H1 (cell line): ENCODE measurements around the gene DOK1. TPM values are rescaled to one million over a fixed set of nuclear protein-coding genes. Genes with fewer than 3 reads are reported as not detected.

Experiments
- CTCF ChIA-PET: fragments of 300-600 bp; sonication (Branson Sonifier 250); formaldehyde crosslinking; loops from one replicate; lab custom pipeline; 2021; ENCODE audit not compliant: partially characterized antibody; lab: Charles Lee
- POLR2A ChIA-PET: fragments of 300-600 bp; sonication (Branson Sonifier 250); formaldehyde crosslinking; loops from one replicate; lab custom pipeline; 2021; ENCODE audit warnings: inconsistent platforms; ENCODE audit not compliant: partially characterized antibody; lab: Charles Lee
- DNase-seq, 2 experiments: peaks; one replicate each; pipeline versions ENCODE4 v3.0.0 to v3.0.0-alpha.2; 2010 to 2022; ENCODE audit warnings: low spot score in 2 of 2, low read depth in 1 of 2, mixed read lengths in 1 of 2
- FAIRE-seq: peaks from 2 replicates; lab custom pipeline; 2011; peaks lifted over from hg19 to GRCh38; lab: Jason Lieb, UNC
- H2AFZ ChIP-seq: 2 replicates; pipeline ENCODE4 v1.8.1; 2012; ENCODE audit warnings: low read length, inconsistent platforms
- H2AK5ac ChIP-seq: 2 replicates; pipeline ENCODE4 v1.6.1; 2013; ENCODE audit warnings: low read depth, low read length
- H2BK120ac ChIP-seq: replicated peaks from 2 replicates; pipeline ENCODE3; 2013; ENCODE audit warnings: low read depth, low read length, inconsistent platforms
- H2BK12ac ChIP-seq: 2 replicates; pipeline ENCODE4 v1.6.1; 2013; ENCODE audit warnings: low read depth, low read length
- H2BK15ac ChIP-seq: 2 replicates; pipeline ENCODE4 v1.6.1; 2013; ENCODE audit warnings: low read length
- H2BK20ac ChIP-seq: 2 replicates; pipeline ENCODE4 v1.6.1; 2013; ENCODE audit warnings: low read length
- H2BK5ac ChIP-seq: 2 replicates; pipeline ENCODE4 v1.6.1; 2013; ENCODE audit warnings: low read depth, low read length
- H3K14ac ChIP-seq: 2 replicates; pipeline ENCODE4 v1.6.1; 2013; ENCODE audit warnings: inconsistent platforms; ENCODE audit not compliant: insufficient read length
- H3K18ac ChIP-seq: 2 replicates; pipeline ENCODE4 v1.6.1; 2013; ENCODE audit warnings: low read length; ENCODE audit errors: extremely low read depth
- H3K23ac ChIP-seq: 2 replicates; pipeline ENCODE4 v1.6.1; 2013; ENCODE audit warnings: inconsistent platforms; ENCODE audit not compliant: insufficient read length
- H3K23me2 ChIP-seq: 2 replicates; pipeline ENCODE4 v1.6.1; 2013; ENCODE audit warnings: low read depth, low read length
- H3K27ac ChIP-seq: 2 replicates; pipeline ENCODE4 v1.6.1; 2011; ENCODE audit warnings: low read depth, low read length, inconsistent platforms
- H3K27me3 ChIP-seq, 4 experiments: replicated peaks in 1 of 4; 1 replicate in 1 of 4; 2 replicates in 3 of 4; pipeline versions ENCODE4 v1.6.1 to v1.8.1; 2011 to 2013; ENCODE audit warnings: low read length in 3 of 4, mild to moderate bottlenecking in 3 of 4, inconsistent platforms in 2 of 4, mixed read lengths in 2 of 4, moderate library complexity in 1 of 4; ENCODE audit not compliant: control insufficient read depth in 3 of 4, insufficient read depth in 3 of 4; ENCODE audit errors: extremely low read depth in 1 of 4
- H3K36me3 ChIP-seq, 4 experiments: 2 replicates each; pipeline versions ENCODE4 v1.6.1 to v1.8.1; 2011 to 2013; ENCODE audit warnings: mild to moderate bottlenecking in 4 of 4, low read length in 3 of 4, moderate library complexity in 2 of 4, control low read depth in 1 of 4, inconsistent platforms in 1 of 4; ENCODE audit not compliant: insufficient read depth in 4 of 4, control insufficient read depth in 2 of 4
- H3K4ac ChIP-seq: replicated peaks from 2 replicates; pipeline ENCODE3; 2013; ENCODE audit warnings: low read length, low read depth, mixed read lengths, inconsistent platforms; ENCODE audit not compliant: insufficient read length
- H3K4me1 ChIP-seq, 4 experiments: replicated peaks in 1 of 4; 1 replicate in 1 of 4; 2 replicates in 3 of 4; pipeline versions ENCODE4 v1.6.1 to v1.8.1; 2011 to 2013; ENCODE audit warnings: low read length in 3 of 4, inconsistent platforms in 2 of 4, mixed read lengths in 1 of 4; ENCODE audit not compliant: insufficient read depth in 4 of 4, control insufficient read depth in 3 of 4
- H3K4me2 ChIP-seq, 2 experiments: 2 replicates each; pipeline versions ENCODE4 v1.6.1 to v1.8.1; 2011 to 2013; ENCODE audit warnings: low read depth in 2 of 2, low read length in 2 of 2, control low read depth in 1 of 2, inconsistent platforms in 1 of 2, mild to moderate bottlenecking in 1 of 2; ENCODE audit not compliant: insufficient read depth in 1 of 2
- H3K4me3 ChIP-seq, 4 experiments: fragments of 200-600, 300-600 bp in 1 of 4; sonication (generic), shearing (Covaris generic), sonication (Bioruptor Twin) in 1 of 4; 2 replicates each; pipeline versions ENCODE4 v1.5.1 to v1.8.1; 2011 to 2016; ENCODE audit warnings: low read length in 4 of 4, low read depth in 3 of 4, control low read depth in 2 of 4, inconsistent platforms in 2 of 4, mild to moderate bottlenecking in 2 of 4, mixed read lengths in 1 of 4, moderate library complexity in 1 of 4; ENCODE audit not compliant: insufficient read depth in 2 of 4; ENCODE audit errors: extremely low read depth in 1 of 4
- H3K56ac ChIP-seq: replicated peaks from 2 replicates; pipeline ENCODE3; 2013; ENCODE audit warnings: low read depth, mild to moderate bottlenecking, mixed read lengths, low read length, inconsistent platforms; ENCODE audit not compliant: insufficient read length
- H3K79me1 ChIP-seq: 2 replicates; pipeline ENCODE4 v1.6.1; 2013; ENCODE audit warnings: low read depth, low read length, control low read depth
- H3K79me2 ChIP-seq, 2 experiments: 2 replicates each; pipeline versions ENCODE4 v1.6.1 to v1.8.1; 2012 to 2013; ENCODE audit warnings: low read length in 2 of 2, mild to moderate bottlenecking in 2 of 2, inconsistent platforms in 1 of 2; ENCODE audit not compliant: insufficient read depth in 2 of 2, control insufficient read depth in 1 of 2
- H3K9ac ChIP-seq, 4 experiments: replicated peaks in 1 of 4; 1 replicate in 1 of 4; 2 replicates in 3 of 4; pipeline versions ENCODE4 v1.6.1 to v1.8.1; 2011 to 2013; ENCODE audit warnings: low read depth in 3 of 4, low read length in 3 of 4, control low read depth in 2 of 4, mild to moderate bottlenecking in 2 of 4, moderate library complexity in 2 of 4, inconsistent platforms in 1 of 4; ENCODE audit errors: extremely low read depth in 1 of 4
- H3K9me3 ChIP-seq, 2 experiments: 2 replicates each; pipeline versions ENCODE4 v1.6.1 to v1.8.1; 2012 to 2013; ENCODE audit warnings: mild to moderate bottlenecking in 2 of 2, moderate library complexity in 2 of 2, control low read depth in 1 of 2, inconsistent platforms in 1 of 2, low read depth in 1 of 2, low read length in 1 of 2, mixed read lengths in 1 of 2; ENCODE audit not compliant: insufficient read depth in 2 of 2
- H4K20me1 ChIP-seq, 2 experiments: replicated peaks in 1 of 2; 2 replicates each; pipeline versions ENCODE3 to v1.8.1; 2011 to 2013; ENCODE audit warnings: inconsistent platforms in 2 of 2, low read length in 2 of 2, mild to moderate bottlenecking in 1 of 2; ENCODE audit not compliant: insufficient read depth in 2 of 2, control insufficient read depth in 1 of 2
- H4K5ac ChIP-seq: 2 replicates; pipeline ENCODE4 v1.6.1; 2013; ENCODE audit warnings: low read length, low read depth, mixed read lengths, inconsistent platforms; ENCODE audit not compliant: insufficient read length
- H4K8ac ChIP-seq: 2 replicates; pipeline ENCODE4 v1.8.0; 2013; ENCODE audit warnings: mild to moderate bottlenecking, moderate library complexity, low read length, inconsistent platforms; ENCODE audit not compliant: insufficient read depth; ENCODE audit errors: extremely low read depth
- H4K91ac ChIP-seq: replicated peaks from 2 replicates; pipeline ENCODE3; 2013; ENCODE audit warnings: low read length, mixed read lengths, inconsistent platforms; ENCODE audit not compliant: insufficient read length
- ATF3 ChIP-seq: IDR thresholded peaks from 2 replicates; pipeline ENCODE4 v1.6.1; 2011; ENCODE audit warnings: low read depth, mild to moderate bottlenecking, low read length; ENCODE audit not compliant: insufficient read depth
- CHD1 ChIP-seq: IDR thresholded peaks from 2 replicates; pipeline ENCODE4 v1.6.1; 2012; ENCODE audit warnings: low read depth, low read length, improper control_type of control experiment
- HDAC6 ChIP-seq: IDR thresholded peaks from one replicate; pipeline ENCODE4 v1.7.1; 2012; ENCODE audit warnings: low read depth, mild to moderate bottlenecking, inconsistent platforms, low read length, moderate library complexity
- KDM5A ChIP-seq: fragments of 200-600 bp; IDR thresholded peaks from 2 replicates; pipeline ENCODE4 v1.7.1; 2012; ENCODE audit warnings: mild to moderate bottlenecking, low read length, inconsistent platforms, mixed read lengths
- RFX5 ChIP-seq: IDR thresholded peaks from 2 replicates; pipeline ENCODE4 v1.6.1; 2011; ENCODE audit warnings: low read depth, low read length, improper control_type of control experiment, borderline replicate concordance
- RNF2 ChIP-seq: fragments of 200-900, 300-1000 bp; sonication (generic); IDR thresholded peaks from 2 replicates; pipeline ENCODE4 v1.7.1; 2016; ENCODE audit warnings: borderline replicate concordance, low read depth, mild to moderate bottlenecking, antibody characterized with exemption, low read length; ENCODE audit not compliant: poor library complexity, severe bottlenecking; ENCODE audit errors: missing control alignments
- RXRA ChIP-seq: IDR thresholded peaks from 2 replicates; pipeline ENCODE4 v1.6.1; 2011; ENCODE audit warnings: low read depth, mild to moderate bottlenecking, low read length, moderate library complexity; ENCODE audit not compliant: insufficient read depth
- SIX5 ChIP-seq: IDR thresholded peaks from 2 replicates; pipeline ENCODE4 v1.6.1; 2011; ENCODE audit warnings: mild to moderate bottlenecking, low read depth, low read length
- TAF1 ChIP-seq: IDR thresholded peaks from 2 replicates; pipeline ENCODE4 v1.6.1; 2011; ENCODE audit warnings: mild to moderate bottlenecking, low read depth, low read length
- TEAD4 ChIP-seq: IDR thresholded peaks from 2 replicates; pipeline ENCODE4 v1.6.1; 2012; ENCODE audit warnings: low read depth, low read length, inconsistent platforms, mixed read lengths
- USF2 ChIP-seq: IDR thresholded peaks from 2 replicates; pipeline ENCODE4 v1.6.1; 2011; ENCODE audit warnings: low read length, improper control_type of control experiment
- WGBS, 2 experiments: shearing (Covaris generic) in 1 of 2; methylation state at CpG; one replicate each; pipeline versions ENCODE4 v1.1.6 to v1.1.7; 2013 to 2015; ENCODE audit warnings: low lambda C conversion rate in 2 of 2, mixed read lengths in 2 of 2, inconsistent platforms in 1 of 2, low coverage in 1 of 2, missing lambda C conversion rate in 1 of 2; ENCODE audit not compliant: insufficient replicate concordance in 2 of 2, insufficient coverage in 1 of 2, insufficient read length in 1 of 2; ENCODE audit errors: extremely low coverage in 1 of 2, missing lambda C conversion rate in 1 of 2; 5-methylcytosine and 5-hydroxymethylcytosine counted together
- polyA plus RNA-seq, 7 experiments: library from polyadenylated mRNA; depleted of rRNA in 3 of 7; stranded (reverse) in 5 of 7; unstranded in 2 of 7; fragments of >200 nt in 5 of 7; fragments of 200-250 nt in 2 of 7; gene quantifications; 1 replicate in 5 of 7; 2 replicates in 1 of 7; 4 replicates in 1 of 7; pipeline versions ENCODE4 v1.2.1 to v1.2.3, GENCODE V29; 2011 to 2013; ENCODE audit warnings: missing spikeins in 2 of 7, mixed read lengths in 2 of 7
- total RNA-seq: library from RNA; stranded (reverse); fragmentation: NEBNext Ultra II Directional; extraction: Animal tissue kit (Norgen Biotek cat#: 25700); gene quantifications from 2 replicates; pipeline ENCODE4 v1.2.1, GENCODE V29; 2021

The DOK1 gene
- total and polyA plus RNA-seq, 2 of the 8 experiments (the other 6 are each of a cell fraction or from before 2014, with no cell fraction given): 11.0 to 14.3 TPM

- Histone ChIP-seq H2BK5ac (no peak overlapping the region), H2BK15ac (no peak overlapping the region), H2AK5ac (no peak overlapping the region), H3K14ac (no peak overlapping the region), H2BK20ac (no peak overlapping the region), H4K5ac (no peak overlapping the region), H3K4me2 (no peak overlapping the region), H3K4ac (no peak overlapping the region), H2AFZ (no peak overlapping the region), H3K23ac (no peak overlapping the region), H3K36me3 (no peaks in the 10 kb centered on the region), H2BK120ac (no peak overlapping the region), H3K9me3 (no peaks in the 10 kb centered on the region), H4K91ac (no peak overlapping the region), H3K4me1 (peaks cover 0 to 6% (median 2%) of the 10 kb centered on the region in 4 experiments; a peak in 4 of 7 replicates), H3K79me2 (no peaks in the 10 kb centered on the region), H3K56ac (no peak overlapping the region), H3K9ac (no peak overlapping the region), H3K27me3 (peaks cover 0 to 26% (median 11%) of the 10 kb centered on the region in 4 experiments; a peak in 6 of 7 replicates), H3K4me3 (no peak overlapping the region), H3K23me2 (peaks cover 9% of the 10 kb centered on the region), H4K20me1 (peaks cover 3 to 4% of the 10 kb centered on the region in 2 experiments), H3K18ac (no peak overlapping the region), H2BK12ac (no peak overlapping the region), H4K8ac (no peak overlapping the region), H3K27ac (no peak overlapping the region), H3K79me1 (no peaks in the 10 kb centered on the region)
- CTCF ChIA-PET: interaction anchor here (0.6 to 1.6 kb wide), 6 partner anchors 11 to 815 kb away, joined by 3 to 7 read pairs (median 3); no protein-coding TSS in a partner anchor
- no peak for FAIRE-seq
- no peak for DNase-seq
- POLR2A ChIA-PET: interaction anchor here (5.2 kb wide), 1 partner anchor 14 kb away, joined by 39 read pairs; the partner anchor contains the start of genes AUP1 and HTRA2
- WGBS, 2 experiments: 75% methylated on average over 3 of the region's 3 CpGs; no CpG with 5 or more reads in 1 of the 2 experiments
- TF ChIP-seq RFX5: no peak
- TF ChIP-seq RXRA: no peak
- TF ChIP-seq KDM5A: no peak
- no peak for TF ChIP-seq ATF3
- no peak for TF ChIP-seq CHD1
- TF ChIP-seq TAF1: no peak
- no peak for TF ChIP-seq RNF2
- TF ChIP-seq TEAD4: no peak
- no peak for TF ChIP-seq USF2
- no peak for TF ChIP-seq HDAC6
- no peak for TF ChIP-seq SIX5
These were observed 9.9 kb upstream of the DOK1 start for GRCh38 chr2:74544634-74545033.
